Sigmoid colon (tissue), 7 donors: Measurements from ENCODE around the gene C10orf105. TPM values are rescaled to one million over a fixed set of nuclear protein-coding genes. Genes with fewer than 3 reads are reported as not detected.

Experiments used
- DNase-seq: peaks from one replicate; pipeline ENCODE4 v3.0.0-alpha.2; 2019
- H3K27ac ChIP-seq, 4 donors: fragments of 200-600 bp; sonication (generic); one replicate each; pipeline ENCODE4 v1.5.1; 2016 to 2019; ENCODE audit warnings: mild to moderate bottlenecking in 1 of 4
- H3K27me3 ChIP-seq, 3 donors: fragments of 200-600 bp; sonication (generic); one replicate each; pipeline ENCODE4 v1.5.1; 2019; ENCODE audit warnings: mild to moderate bottlenecking in 1 of 3
- H3K36me3 ChIP-seq, 4 donors: fragments of 200-600 bp; sonication (generic); one replicate each; pipeline ENCODE4 v1.5.1; 2016 to 2019
- H3K4me1 ChIP-seq, 4 donors: fragments of 200-600 bp; sonication (generic); one replicate each; pipeline ENCODE4 v1.5.1; 2017 to 2019
- H3K4me3 ChIP-seq, 4 donors: fragments of 200-600 bp; sonication (generic); one replicate each; pipeline ENCODE4 v1.5.1; 2017 to 2019; ENCODE audit warnings: mild to moderate bottlenecking in 2 of 4, moderate library complexity in 1 of 4
- H3K9me3 ChIP-seq, 4 donors: fragments of 200-600 bp in 3 of 4; sonication (generic) in 3 of 4; one replicate each; pipeline versions ENCODE4 v1.5.1 to v1.6.1; 2013 to 2019
- EP300 ChIP-seq, 4 donors: sonication (generic); formaldehyde crosslinking; IDR thresholded peaks; one replicate each; pipeline ENCODE4 v1.6.1; 2017; ENCODE audit warnings: antibody characterized with exemption in 4 of 4
- POLR2A ChIP-seq, 2 donors: fragments of 450-650 bp; IDR thresholded peaks; one replicate each; pipeline ENCODE4 v1.6.1; 2016; ENCODE audit warnings: antibody characterized with exemption in 2 of 2, mild to moderate bottlenecking in 2 of 2, moderate library complexity in 2 of 2
- POLR2AphosphoS5 ChIP-seq, 4 donors: sonication (generic); formaldehyde crosslinking; IDR thresholded peaks; one replicate each; pipeline ENCODE4 v1.6.1; 2017; ENCODE audit warnings: antibody characterized with exemption in 4 of 4
- WGBS, 2 donors: extraction: QIAGEN DNeasy Blood & Tissue Kit; methylation state at CpG; one replicate each; pipeline ENCODE4 v1.1.7; 2013; 5-methylcytosine and 5-hydroxymethylcytosine counted together
- intact Hi-C: fragments of 100-400 bp; cut with DNase I; formaldehyde crosslinking; loops from one replicate; pipeline ENCODE4 v1.15.1; 2023
- polyA plus RNA-seq, 3 donors: library from polyadenylated mRNA; stranded (reverse); fragments of 200-250 nt; gene quantifications; one replicate each; pipeline ENCODE4 v1.2.3, GENCODE V29; 2013
- total RNA-seq, 4 donors: library from RNA; depleted of rRNA; stranded (reverse); fragments of >200 nt; gene quantifications; one replicate each; pipeline ENCODE4 v1.1.0, GENCODE V29; 2016
- TF ChIP-seq, protein P1 (sequence below), 4 experiments: fragments of 450-650 bp in 3 of 4; fragments of 200-600 bp in 1 of 4; IDR thresholded peaks; one replicate each; pipeline ENCODE4 v1.5.1; 2016 to 2019; ENCODE audit warnings: antibody characterized with exemption in 4 of 4, mild to moderate bottlenecking in 3 of 4, moderate library complexity in 2 of 4
- donor health status: healthy with polysubstance abuse.
- donor health status: Bipolar disorder and iron deficiency.
- donor health status: healthy.

The C10orf105 gene
- total and polyA plus RNA-seq, 7 donors: 0.25 to 0.55 TPM; not detected in 5

DNA sequence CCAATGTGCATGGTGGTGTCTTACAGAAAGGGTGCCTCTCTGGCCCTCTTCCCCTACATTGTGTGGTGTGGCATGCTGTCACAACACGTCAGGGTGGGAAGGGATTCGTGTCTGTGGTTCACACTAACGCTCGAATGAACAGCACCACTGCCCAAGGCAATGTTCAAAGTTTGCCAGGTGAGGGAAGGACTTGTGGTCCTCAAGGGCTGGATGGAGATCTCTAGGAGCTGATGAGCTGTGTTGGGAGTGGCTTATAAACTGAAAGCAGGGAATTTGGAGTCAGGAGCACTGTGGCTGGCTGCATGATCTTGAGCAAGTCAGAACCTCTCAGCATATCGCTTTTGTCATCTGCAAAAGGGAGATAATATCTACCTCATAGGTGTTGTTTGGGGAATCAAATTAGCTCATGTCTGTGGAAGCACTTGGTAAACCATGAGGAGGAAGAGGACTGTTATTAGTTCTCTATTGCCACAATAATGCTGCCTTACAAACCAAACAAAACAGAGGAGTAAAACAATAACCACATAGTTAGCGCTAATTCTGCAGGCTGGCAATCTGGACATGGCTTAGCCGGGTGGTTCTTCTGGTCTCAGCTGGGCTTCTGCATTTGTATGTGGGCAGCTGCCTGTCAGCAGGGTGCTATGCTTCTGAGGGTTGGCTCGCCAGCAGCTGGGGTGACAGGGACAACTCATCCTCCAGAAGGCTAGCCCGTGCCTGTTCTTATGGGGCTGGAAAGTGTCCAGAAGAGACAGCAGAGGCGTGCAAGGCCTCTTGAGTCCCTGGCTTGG is 22.9 kb upstream of the C10orf105 start:
- TF ChIP-seq POLR2AphosphoS5 (IDR thresholded peaks at IDR 0.05): no peak
- TF ChIP-seq, protein P1, sequence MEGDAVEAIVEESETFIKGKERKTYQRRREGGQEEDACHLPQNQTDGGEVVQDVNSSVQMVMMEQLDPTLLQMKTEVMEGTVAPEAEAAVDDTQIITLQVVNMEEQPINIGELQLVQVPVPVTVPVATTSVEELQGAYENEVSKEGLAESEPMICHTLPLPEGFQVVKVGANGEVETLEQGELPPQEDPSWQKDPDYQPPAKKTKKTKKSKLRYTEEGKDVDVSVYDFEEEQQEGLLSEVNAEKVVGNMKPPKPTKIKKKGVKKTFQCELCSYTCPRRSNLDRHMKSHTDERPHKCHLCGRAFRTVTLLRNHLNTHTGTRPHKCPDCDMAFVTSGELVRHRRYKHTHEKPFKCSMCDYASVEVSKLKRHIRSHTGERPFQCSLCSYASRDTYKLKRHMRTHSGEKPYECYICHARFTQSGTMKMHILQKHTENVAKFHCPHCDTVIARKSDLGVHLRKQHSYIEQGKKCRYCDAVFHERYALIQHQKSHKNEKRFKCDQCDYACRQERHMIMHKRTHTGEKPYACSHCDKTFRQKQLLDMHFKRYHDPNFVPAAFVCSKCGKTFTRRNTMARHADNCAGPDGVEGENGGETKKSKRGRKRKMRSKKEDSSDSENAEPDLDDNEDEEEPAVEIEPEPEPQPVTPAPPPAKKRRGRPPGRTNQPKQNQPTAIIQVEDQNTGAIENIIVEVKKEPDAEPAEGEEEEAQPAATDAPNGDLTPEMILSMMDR (IDR thresholded peaks at IDR 0.05): no peak
- no peak for TF ChIP-seq POLR2A (IDR thresholded peaks at IDR 0.05)
- TF ChIP-seq EP300 (IDR thresholded peaks at IDR 0.05): no peak
- H3K9me3 ChIP-seq: no peaks in the 10 kb centered on the region
- peaks cover 0 to 41% (median 28%) of the 10 kb centered on the region in 4 donors for H3K4me1 ChIP-seq
- intact Hi-C loops: no loop called here
- no peak overlapping the region for H3K4me3 ChIP-seq
- H3K27ac ChIP-seq: no peak overlapping the region
- DNase-seq: no peak
- no peaks in the 10 kb centered on the region for H3K36me3 ChIP-seq
- no peaks in the 10 kb centered on the region for H3K27me3 ChIP-seq
- WGBS, 2 donors: 82 to 91% methylated on average over 10 of the region's 10 CpGs

DNA sequence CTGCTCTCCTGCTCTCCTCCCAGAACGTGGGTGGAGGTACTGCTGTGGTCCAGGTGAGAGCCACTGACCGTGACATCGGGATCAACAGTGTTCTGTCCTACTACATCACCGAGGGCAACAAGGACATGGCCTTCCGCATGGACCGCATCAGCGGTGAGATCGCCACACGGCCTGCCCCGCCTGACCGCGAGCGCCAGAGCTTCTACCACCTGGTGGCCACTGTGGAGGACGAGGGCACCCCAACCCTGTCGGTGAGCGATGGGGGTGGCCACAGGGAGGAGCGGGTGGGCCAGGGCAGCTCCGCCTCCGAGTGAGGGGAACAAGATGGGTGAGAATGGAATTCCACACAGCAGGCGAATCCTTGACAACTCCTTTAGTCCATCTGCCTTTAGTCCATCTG is 22.1 kb upstream of the C10orf105 start:
- Histone ChIP-seq H3K36me3 (no peaks in the 10 kb centered on the region), H3K9me3 (no peaks in the 10 kb centered on the region), H3K27ac (no peak overlapping the region), H3K4me3 (no peak overlapping the region), H3K27me3 (no peaks in the 10 kb centered on the region), H3K4me1 (peaks cover 0 to 33% (median 20%) of the 10 kb centered on the region in 4 donors)
- WGBS, 2 donors: 96 to 97% methylated on average over 20 of the region's 20 CpGs
- TF ChIP-seq POLR2AphosphoS5 (IDR thresholded peaks at IDR 0.05): no peak
- TF ChIP-seq POLR2A (IDR thresholded peaks at IDR 0.05): no peak
- TF ChIP-seq, protein P1 (IDR thresholded peaks at IDR 0.05): no peak
- no peak for TF ChIP-seq EP300 (IDR thresholded peaks at IDR 0.05)
- intact Hi-C loops: no loop called here
- no peak for DNase-seq

DNA sequence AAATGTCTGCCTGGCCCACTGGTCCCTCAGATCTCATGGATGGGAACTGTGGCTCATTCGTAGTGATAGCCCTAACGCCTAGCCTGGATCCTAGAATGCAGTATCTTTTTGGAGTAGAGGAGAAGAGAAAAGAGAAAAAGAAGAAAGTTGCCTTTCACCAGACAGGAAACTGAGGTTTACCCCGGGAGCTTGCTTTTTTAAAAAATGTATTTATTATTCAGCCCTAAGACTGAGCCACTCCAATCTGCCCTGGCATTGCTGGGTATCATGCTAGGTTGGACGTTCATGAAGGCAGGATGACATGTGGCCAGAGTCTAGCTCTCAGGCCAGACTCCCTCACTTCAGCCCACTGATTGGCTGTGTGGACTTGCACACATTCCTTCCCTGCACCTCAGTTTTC is 21.5 kb upstream of the C10orf105 start:
- WGBS, 2 donors: 55 to 68% methylated on average over 4 of the region's 4 CpGs
- DNase-seq: no peak
- Histone ChIP-seq H3K9me3 (no peaks in the 10 kb centered on the region), H3K36me3 (no peaks in the 10 kb centered on the region), H3K4me3 (no peak overlapping the region), H3K27ac (no peak overlapping the region), H3K27me3 (no peaks in the 10 kb centered on the region), H3K4me1 (peaks cover 0 to 27% (median 14%) of the 10 kb centered on the region in 4 donors)
- TF ChIP-seq POLR2AphosphoS5 (IDR thresholded peaks at IDR 0.05) (no peak), POLR2A (IDR thresholded peaks at IDR 0.05) (no peak), EP300 (IDR thresholded peaks at IDR 0.05) (no peak)
- TF ChIP-seq, protein P1 (IDR thresholded peaks at IDR 0.05): no peak
- intact Hi-C loops: no loop called here

DNA sequence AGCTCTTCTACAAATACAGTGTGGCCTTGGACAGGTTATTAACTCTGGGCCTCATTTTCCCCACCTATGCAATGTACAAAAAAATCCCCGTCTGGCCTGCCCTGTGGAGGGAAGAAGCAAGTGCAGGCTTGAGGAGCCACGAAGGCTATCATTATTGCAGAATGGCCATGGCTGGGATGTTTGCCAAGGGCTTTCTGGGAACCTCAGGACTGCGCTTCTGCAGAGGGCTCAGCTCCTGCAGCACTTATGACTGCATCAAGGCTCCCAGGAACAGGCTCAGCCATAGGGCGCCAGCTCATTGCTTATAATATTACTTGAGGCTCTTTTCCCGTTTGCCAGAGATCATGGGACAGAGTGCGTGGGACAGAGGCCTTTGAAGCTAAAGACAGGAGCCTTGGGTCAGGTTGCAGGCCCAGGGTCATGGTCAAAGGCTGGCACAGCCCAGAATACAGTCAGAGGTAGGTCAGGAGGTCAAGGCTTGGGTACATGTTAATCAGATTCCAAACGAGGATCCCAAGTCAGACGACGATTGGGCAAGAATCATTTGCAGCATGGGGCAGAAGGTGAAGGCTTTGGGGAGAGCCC is 20.6 kb upstream of the C10orf105 start:
- 44 to 68% methylated on average over 9 of the region's 9 CpGs for WGBS, 2 donors
- intact Hi-C loops: no loop called here
- Histone ChIP-seq H3K4me1 (peaks cover 0 to 22% (median 12%) of the 10 kb centered on the region in 4 donors), H3K36me3 (no peaks in the 10 kb centered on the region), H3K27ac (no peak overlapping the region), H3K27me3 (no peaks in the 10 kb centered on the region), H3K9me3 (no peaks in the 10 kb centered on the region), H3K4me3 (no peak overlapping the region)
- no peak for TF ChIP-seq EP300 (IDR thresholded peaks at IDR 0.05)
- TF ChIP-seq POLR2A (IDR thresholded peaks at IDR 0.05): no peak
- TF ChIP-seq, protein P1 (IDR thresholded peaks at IDR 0.05): no peak
- no peak for TF ChIP-seq POLR2AphosphoS5 (IDR thresholded peaks at IDR 0.05)
- DNase-seq: no peak
